Tibial artery (tissue), 4 donors: Measurements from ENCODE around the gene TSC22D3.

Experiments used
- DNase-seq, 2 donors: peaks; one replicate each; pipeline ENCODE4 v3.0.0-alpha.2; 2019
- H3K27ac ChIP-seq, 2 donors: fragments of 200-600 bp; sonication (generic) in 1 of 2; 1 replicate in 1 of 2; 2 replicates in 1 of 2; pipeline ENCODE4 v1.5.1; 2018 to 2019; ENCODE audit warnings: mild to moderate bottlenecking in 1 of 2
- H3K27me3 ChIP-seq, 2 donors: fragments of 200-600 bp; sonication (generic) in 1 of 2; one replicate each; pipeline versions ENCODE4 v1.5.1 to v1.6.0; 2016 to 2019
- H3K36me3 ChIP-seq, 3 donors: fragments of 200-600 bp; sonication (generic) in 2 of 3; one replicate each; pipeline ENCODE4 v1.5.1; 2016 to 2019; ENCODE audit warnings: mild to moderate bottlenecking in 2 of 3
- H3K4me1 ChIP-seq, 4 donors: fragments of 200-600 bp; sonication (generic) in 2 of 4; 1 replicate in 3 of 4; 2 replicates in 1 of 4; pipeline ENCODE4 v1.5.1; 2016 to 2019
- H3K4me3 ChIP-seq, 2 donors: fragments of 200-600 bp; sonication (generic) in 1 of 2; 1 replicate in 1 of 2; 2 replicates in 1 of 2; pipeline ENCODE4 v1.5.1; 2018 to 2019; ENCODE audit warnings: mild to moderate bottlenecking in 2 of 2
- H3K9me3 ChIP-seq, 3 donors: fragments of 200-600 bp; sonication (generic) in 1 of 3; one replicate each; pipeline ENCODE4 v1.5.1; 2016 to 2019
- CTCF ChIP-seq, 2 experiments: fragments of 200-600 bp in 1 of 2; fragments of 450-650 bp in 1 of 2; IDR thresholded peaks; one replicate each; pipeline ENCODE4 v1.5.1; 2017 to 2019; ENCODE audit warnings: antibody characterized with exemption in 2 of 2, mild to moderate bottlenecking in 1 of 2, moderate library complexity in 1 of 2
- intact Hi-C: fragments of 100-400 bp; cut with DNase I; formaldehyde crosslinking; loops from one replicate; pipeline ENCODE4 v1.15.0; 2023; ENCODE audit warnings: low total_unique reads

Gene TSC22D3

DNA sequence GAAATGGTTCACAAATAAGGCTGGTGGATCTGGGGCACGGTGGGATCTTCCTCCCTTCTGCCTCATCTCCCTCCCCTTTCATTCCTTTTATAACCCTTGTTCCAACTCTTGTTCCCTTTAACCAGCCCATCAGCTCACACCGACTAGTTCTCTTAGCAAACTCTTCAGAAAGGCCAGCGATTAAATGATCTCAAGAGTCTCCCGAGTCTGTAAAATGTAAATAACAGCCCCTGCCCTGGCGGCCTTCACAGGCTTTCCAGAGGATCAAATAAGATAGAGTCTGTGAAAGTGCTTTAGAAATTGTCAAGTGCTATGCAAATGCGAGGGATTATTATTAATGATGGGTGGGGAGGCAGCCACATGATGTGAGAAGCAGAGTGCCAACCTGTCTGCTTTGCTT lies 27.1 kb downstream of the TSC22D3 start:
- no peaks in the 10 kb centered on the region for H3K27me3 ChIP-seq
- no peak for DNase-seq
- peaks cover 0 to 41% (median 4%) of the 10 kb centered on the region in 4 donors for H3K4me1 ChIP-seq
- TF ChIP-seq CTCF (IDR thresholded peaks at IDR 0.05): no peak
- H3K4me3 ChIP-seq: no peak overlapping the region
- H3K27ac ChIP-seq: peak overlapping the region; percentile 59 to 78
- no peaks in the 10 kb centered on the region for H3K36me3 ChIP-seq
- intact Hi-C loops: no loop called here
- no peaks in the 10 kb centered on the region for H3K9me3 ChIP-seq

- intact Hi-C loops: no loop called here
- H3K36me3 ChIP-seq: no peaks in the 10 kb centered on the region
- no peaks in the 10 kb centered on the region for H3K9me3 ChIP-seq
- no peak overlapping the region for H3K4me3 ChIP-seq
- TF ChIP-seq CTCF (IDR thresholded peaks at IDR 0.05): no peak
- peaks cover 0 to 50% (median 12%) of the 10 kb centered on the region in 4 donors for H3K4me1 ChIP-seq
- peak in 1 of 2 donors; percentile 31 for DNase-seq
- no peaks in the 10 kb centered on the region for H3K27me3 ChIP-seq
- H3K27ac ChIP-seq: peak overlapping the region; percentile 59 to 78
Observed at GRCh38 chrX:107747596-107748161, 27.9 kb downstream of the TSC22D3 start.

- no peak overlapping the region for H3K27ac ChIP-seq
- TF ChIP-seq CTCF (IDR thresholded peaks at IDR 0.05): no peak
- peaks cover 6 to 73% (median 25%) of the 10 kb centered on the region in 4 donors for H3K4me1 ChIP-seq
Observed at GRCh38 chrX:107744868-107745267, 30.7 kb downstream of the TSC22D3 start.

DNA sequence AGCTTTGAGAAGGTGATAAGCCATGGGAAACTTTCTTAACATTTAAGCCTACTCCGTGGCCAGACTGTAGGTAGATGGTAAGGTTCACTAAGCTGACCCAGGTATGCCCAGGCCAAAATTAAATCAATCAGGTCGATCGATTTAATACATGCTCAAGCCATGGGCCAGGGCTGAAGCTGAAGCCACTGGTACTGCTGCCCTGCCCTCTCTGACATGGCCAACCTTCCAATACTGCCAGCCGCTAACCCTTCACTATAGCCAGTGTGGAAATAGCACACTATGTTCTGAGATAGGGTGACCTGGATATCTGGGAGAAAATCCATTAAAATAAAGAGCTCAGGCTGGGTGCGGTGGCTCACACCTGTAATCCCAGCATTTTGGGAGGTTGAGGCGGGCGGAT lies 31.6 kb downstream of the TSC22D3 start:
- TF ChIP-seq CTCF (IDR thresholded peaks at IDR 0.05): no peak
- intact Hi-C loops: no loop called here
- Histone ChIP-seq H3K27ac (peak overlapping the region; percentile 92 to 97), H3K36me3 (no peaks in the 10 kb centered on the region), H3K9me3 (no peaks in the 10 kb centered on the region), H3K4me1 (peaks cover 6 to 79% (median 25%) of the 10 kb centered on the region in 4 donors), H3K27me3 (no peaks in the 10 kb centered on the region), H3K4me3 (no peak overlapping the region)
- DNase-seq: no peak

More at GRCh38 chrX:107744868-107745267, 30.7 kb downstream of the TSC22D3 start:
- Histone ChIP-seq H3K27me3 (no peaks in the 10 kb centered on the region), H3K36me3 (no peaks in the 10 kb centered on the region), H3K4me3 (no peak overlapping the region), H3K9me3 (no peaks in the 10 kb centered on the region)
- DNase-seq: no peak
- intact Hi-C loops: no loop called here

DNA sequence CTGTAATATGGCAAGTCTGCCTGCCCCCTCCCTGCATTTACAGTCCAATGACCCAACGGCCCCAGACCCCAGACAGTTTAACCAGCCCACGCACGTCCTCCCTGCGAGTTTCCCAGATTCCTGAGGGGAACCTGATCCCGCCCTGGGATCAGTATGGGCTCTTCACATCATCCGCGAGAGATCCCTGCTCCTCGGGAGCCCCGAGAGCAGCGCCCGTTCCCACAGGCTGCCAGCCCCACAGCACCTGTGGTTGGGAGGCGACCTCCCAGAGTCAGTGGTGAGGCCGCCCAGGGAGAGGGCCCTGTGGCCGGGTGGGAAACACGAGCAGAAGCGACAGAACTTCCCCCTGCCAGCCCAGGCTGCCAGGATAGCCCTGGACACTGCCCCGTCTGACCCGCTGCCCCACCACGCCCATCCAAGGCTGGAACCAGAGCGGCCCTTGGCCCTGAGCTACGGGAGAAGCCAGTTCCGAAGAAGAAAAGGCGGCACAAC lies 32.8 kb downstream of the TSC22D3 start:
- H3K4me1 ChIP-seq: peaks cover 6 to 80% (median 27%) of the 10 kb centered on the region in 4 donors
- intact Hi-C loops: no loop called here
- TF ChIP-seq CTCF (IDR thresholded peaks at IDR 0.05): no peak
- H3K36me3 ChIP-seq: no peaks in the 10 kb centered on the region
- H3K27ac ChIP-seq: peak overlapping the region; percentile 92 to 97
- no peaks in the 10 kb centered on the region for H3K9me3 ChIP-seq
- peak overlapping the region; percentile 19 to 36 for H3K4me3 ChIP-seq
- H3K27me3 ChIP-seq: no peaks in the 10 kb centered on the region
- DNase-seq: peak in 1 of 2 donors; percentile 68
